HG03469 (cell line): Measurements from ENCODE around the gene FXYD7.

Experiments used
- ATAC-seq: cut with Tn5 transposase; IDR thresholded peaks from one replicate; pipeline ENCODE4 v1.9.1; 2021; ENCODE audit warnings: mild to moderate bottlenecking, moderate library complexity, moderate number of reproducible peaks; ENCODE audit not compliant: unreplicated experiment

Gene FXYD7

DNA sequence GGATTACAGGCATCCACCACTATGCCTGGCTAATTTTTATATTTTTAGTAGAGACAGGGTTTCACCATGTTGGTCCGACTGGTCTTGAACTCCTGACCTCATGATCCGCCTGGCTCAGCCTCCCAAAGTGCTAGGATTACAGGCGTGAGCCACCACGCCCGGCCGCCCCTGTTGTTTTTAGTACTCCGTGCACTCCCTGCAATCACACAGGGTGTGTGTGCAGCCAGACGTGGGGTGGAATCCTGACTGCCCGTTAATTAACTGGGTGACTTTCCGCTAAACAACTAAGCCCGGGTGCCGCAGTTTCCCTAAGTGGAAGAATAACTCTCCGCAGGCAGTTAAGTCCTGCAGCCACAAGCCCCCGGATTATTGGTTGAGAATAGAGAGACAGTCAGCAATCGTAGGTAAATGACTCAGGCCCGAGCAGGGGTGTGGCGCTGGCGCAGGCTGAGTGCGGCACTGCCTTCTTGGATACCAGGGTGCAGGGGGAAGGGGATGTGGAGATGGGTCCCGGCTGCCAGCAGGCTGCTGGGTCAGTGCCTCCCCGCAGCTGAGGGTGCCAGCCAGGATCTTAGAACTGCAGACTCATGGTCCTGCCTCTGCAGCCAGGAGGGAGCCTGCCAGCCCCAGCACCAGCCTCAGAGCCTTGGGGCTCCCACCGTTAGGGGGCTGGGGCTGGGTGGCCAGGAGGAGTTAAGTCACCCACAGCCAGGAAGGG lies 33.5 kb upstream of the FXYD7 start:
- ATAC-seq, result no peak

DNA sequence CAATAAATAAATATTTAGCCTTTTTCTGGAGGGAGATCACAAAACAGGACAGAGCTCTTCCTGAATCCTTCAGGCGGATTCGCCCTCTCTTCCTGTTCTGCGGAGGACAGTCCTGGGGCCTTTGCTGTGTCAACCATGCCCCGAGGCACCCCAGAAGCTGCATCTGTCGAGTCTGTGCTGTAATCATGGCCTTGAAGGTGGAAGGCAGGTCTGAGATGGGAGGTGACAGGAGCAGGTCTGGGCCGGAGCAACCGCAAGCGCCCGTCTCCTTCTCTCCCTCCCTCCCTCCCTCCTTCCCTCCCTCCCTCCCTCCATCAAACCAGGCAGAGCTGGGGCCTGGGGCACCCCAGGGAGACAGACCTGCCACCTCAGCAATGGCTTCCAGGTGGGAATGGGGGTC lies 32.1 kb upstream of the FXYD7 start:
- no peak for ATAC-seq

- no peak for ATAC-seq
Observed at GRCh38 chr19:35112995-35113688, 29.9 kb upstream of the FXYD7 start.

GRCh38 chr19:35114353-35115176 lies 28.5 kb upstream of the FXYD7 start:
- no peak for ATAC-seq

GRCh38 chr19:35115177-35115951 lies 27.7 kb upstream of the FXYD7 start, which contains the start of gene FXYD3:
TSS of gene FXYD3 (plus strand) at chr19:35115823. CDS start at chr19:35119377, 3,554 bp downstream.
- no peak for ATAC-seq

DNA sequence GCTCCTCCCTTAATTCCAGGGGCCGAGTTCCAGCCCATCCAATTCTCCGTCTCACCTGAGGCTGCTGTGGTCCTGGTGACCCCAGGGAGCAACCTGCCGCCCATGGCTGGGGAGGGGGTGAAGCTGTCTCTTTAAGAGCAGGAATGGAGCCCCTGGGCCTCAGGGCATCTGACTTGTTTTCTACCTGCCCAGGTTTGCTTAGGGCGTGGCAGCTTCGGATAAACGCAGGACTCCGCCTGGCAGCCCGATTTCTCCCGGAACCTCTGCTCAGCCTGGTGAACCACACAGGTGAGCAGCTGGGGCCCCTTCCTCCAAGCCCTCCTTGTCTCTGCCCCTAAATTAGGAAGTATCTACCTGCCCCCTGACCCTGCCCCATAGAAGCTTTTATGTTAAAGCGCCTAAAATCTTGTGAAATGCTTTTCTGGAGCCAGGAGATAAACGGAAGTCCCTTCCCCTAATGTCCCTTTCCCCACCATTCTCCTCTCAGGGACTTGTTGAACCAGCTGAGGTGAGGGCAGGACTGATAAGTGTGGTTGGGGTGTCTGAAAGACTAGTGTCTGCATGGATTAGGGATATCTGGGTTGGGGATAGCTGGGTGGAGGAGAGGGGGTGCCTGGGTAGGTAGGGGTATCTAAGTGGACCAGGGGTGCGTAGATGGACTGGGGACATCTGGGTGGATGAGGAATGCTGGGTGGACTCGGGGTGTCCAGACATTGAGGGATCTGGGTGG lies 26.8 kb upstream of the FXYD7 start:
- ATAC-seq, result no peak

DNA sequence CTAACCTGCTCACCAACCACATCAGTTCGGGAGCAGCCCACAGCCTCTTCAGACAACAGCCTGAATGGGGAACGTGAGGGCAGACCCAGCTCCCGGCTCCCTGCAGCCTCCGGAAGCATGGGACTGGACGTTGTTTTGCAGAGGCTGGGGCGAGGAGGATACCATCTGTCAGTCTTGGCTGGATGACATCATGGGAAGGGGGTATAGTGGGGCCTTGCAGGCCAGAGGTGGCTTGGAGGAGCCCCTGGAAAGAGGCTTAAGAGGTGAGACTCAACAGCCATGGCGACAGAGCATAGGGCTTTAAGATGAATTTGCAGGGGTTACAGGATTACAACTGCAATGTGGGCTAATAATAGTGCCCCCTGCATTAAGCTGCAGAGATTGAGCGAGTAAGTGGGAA lies 25.9 kb upstream of the FXYD7 start:
- no peak for ATAC-seq

- no peak for ATAC-seq
Observed at GRCh38 chr19:35117799-35118198, 25.3 kb upstream of the FXYD7 start.

GRCh38 chr19:35118268-35119020 lies 24.6 kb upstream of the FXYD7 start:
- ATAC-seq, result no peak

- ATAC-seq, result no peak
Observed at GRCh38 chr19:35119091-35119490, 24.0 kb upstream of the FXYD7 start.

DNA sequence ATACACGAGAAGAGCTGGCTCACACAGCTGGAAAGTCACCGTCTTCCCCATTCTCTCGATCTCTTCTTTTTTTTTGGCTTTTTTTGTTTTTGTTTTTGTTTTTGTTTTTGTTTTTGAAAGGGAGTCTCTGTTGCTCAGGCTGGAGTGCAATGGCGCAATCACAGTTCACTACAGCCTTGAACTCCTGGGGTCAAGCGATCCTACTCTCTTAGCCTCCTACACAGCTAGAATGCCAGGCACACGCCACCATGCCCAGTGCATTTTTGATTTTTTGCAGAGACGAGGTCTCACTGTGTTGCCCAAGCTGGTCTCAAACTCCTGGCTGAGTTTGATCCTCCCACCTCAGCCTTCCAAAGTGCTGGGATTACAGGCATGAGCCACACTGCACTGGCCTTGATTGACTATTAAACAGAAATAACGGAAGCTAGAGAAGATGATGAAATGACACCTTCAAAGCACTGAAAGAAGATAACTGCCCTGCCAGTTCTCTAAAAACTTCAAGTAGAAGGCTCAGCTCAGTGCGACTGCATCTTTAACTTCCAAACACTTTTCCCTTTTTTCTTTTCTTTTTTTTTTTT lies 23.4 kb upstream of the FXYD7 start:
- ATAC-seq, result no peak

DNA sequence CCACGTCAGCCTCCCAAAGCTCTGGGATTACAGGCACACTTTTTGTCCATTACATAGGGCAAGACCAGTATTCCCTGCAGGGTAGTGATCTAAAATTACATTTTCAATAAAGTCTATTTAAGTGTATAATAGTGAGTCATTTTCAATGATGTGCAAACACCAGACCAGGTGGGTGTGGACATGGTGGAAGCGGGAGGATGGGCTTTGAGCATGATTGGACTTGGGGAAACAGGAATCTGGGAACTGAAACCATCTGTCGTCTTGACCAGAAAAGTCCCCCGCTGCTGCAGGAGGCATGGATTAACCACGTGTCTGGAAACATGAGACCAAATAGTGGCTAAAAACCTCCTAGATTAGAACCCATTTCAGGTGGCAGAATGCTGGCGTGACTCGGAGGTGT lies 22.6 kb upstream of the FXYD7 start:
- no peak for ATAC-seq

DNA sequence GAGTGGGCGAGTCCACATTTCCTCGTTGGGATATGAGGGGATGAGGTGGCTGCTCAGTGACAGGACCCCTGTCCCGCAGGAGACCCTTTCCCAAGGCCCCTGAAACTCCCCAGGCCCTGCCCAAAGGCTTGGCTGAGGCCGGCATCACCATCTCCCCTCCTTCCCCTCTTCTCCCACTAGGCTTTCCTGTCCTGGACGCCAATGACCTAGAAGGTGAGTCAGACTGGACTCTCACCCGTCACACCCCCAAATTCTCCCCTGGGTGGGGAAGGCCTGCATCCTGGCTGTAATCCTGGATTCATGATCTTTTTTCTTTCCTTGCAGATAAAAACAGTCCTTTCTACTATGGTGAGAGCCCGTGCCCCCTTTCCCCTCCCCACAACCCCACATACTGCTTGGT lies 22.2 kb upstream of the FXYD7 start:
- no peak for ATAC-seq

- no peak for ATAC-seq
Observed at GRCh38 chr19:35122687-35123551, 20.1 kb upstream of the FXYD7 start.

GRCh38 chr19:35123573-35123972 lies 19.5 kb upstream of the FXYD7 start:
- ATAC-seq, result no peak

DNA sequence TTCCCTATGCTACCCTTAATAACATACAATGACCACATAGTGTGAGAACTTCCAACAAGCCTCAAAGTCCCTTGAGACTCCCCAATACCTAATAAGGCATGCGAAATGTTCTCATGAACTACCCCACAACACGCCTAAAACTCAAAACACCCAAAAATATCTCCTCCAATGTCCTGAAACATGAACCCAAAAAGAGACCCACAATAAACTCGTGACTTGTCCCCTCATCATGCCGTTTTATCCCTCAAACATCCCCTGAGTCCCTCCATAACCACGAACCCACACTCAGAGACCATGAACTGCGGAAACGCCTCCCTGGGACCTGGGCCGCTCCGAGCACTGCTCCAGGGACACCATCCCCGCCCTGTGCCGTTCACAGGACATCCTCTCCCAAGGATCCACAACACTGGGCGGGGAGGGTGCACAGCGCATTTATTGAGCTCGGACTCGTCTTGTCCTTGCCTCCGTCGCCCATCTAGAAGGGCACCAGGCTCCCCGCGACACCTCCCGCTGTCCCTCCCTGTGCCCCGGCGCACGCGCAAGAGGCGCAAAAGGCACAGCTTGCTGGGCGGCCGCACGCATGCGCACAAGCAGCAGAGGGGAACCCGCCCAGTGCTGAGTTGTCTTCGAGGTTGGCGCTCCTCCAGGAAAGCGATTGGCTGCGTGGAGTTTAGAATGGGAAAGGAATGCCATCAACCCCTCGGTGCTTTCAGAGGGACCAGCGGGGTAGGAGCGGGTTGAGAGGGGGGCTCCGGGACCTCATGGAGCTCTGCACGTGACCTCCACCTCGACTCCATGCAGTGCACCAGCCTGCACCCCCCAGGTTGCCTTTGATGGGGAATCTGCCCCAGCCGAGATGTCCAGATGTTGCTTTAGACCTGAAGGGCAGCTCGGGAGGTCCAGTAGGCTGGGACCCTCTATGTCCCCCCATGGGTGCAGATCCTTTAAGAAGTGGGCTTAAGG lies 18.7 kb upstream of the FXYD7 start:
- ATAC-seq, result peak; percentile 65

- no peak for ATAC-seq
Observed at GRCh38 chr19:35125270-35125717, 17.8 kb upstream of the FXYD7 start.
